Measurements from ENCODE around the gene METTL26. TPM values are rescaled to one million over a fixed set of nuclear protein-coding genes. Genes with fewer than 3 reads are reported as not detected.
A peak's percentile ranks its signal among the peaks of the same experiment; 100 is the strongest.

METTL26 gene
- 150 and 177 TPM in 2 replicates for total RNA-seq (2014; rRNA removed; shearing (Covaris generic))

- DNase-seq (ENCODE audit: low read depth) = peak; percentile 92
Observed at GRCh38 chr16:636206-637080, at the start of gene METTL26. METTL26 (minus strand) TSS chr16:636305; CDS start chr16:636290, 15 bp downstream.

GRCh38 chr16:684961-685696, 49.0 kb upstream of the METTL26 start:
- no peak for DNase-seq (ENCODE audit: low read depth)

- peak; percentile 95 for DNase-seq (ENCODE audit: low read depth)
Observed at GRCh38 chr16:684071-684794, 48.1 kb upstream of the METTL26 start, which contains the start of gene JMJD8. JMJD8 (minus strand) TSS chr16:684334; CDS start chr16:684319, 15 bp downstream.

GRCh38 chr16:683396-684070, 47.4 kb upstream of the METTL26 start:
- DNase-seq (ENCODE audit: low read depth) = no peak

GRCh38 chr16:682493-683395, 46.6 kb upstream of the METTL26 start:
- DNase-seq (ENCODE audit: low read depth) = no peak

GRCh38 chr16:681746-682427, 45.8 kb upstream of the METTL26 start:
- peak; percentile 69 for DNase-seq (ENCODE audit: low read depth)

GRCh38 chr16:680967-681745, 45.1 kb upstream of the METTL26 start:
- peak; percentile 63 for DNase-seq (ENCODE audit: low read depth)

- no peak for DNase-seq (ENCODE audit: low read depth)
Observed at GRCh38 chr16:680625-680945, 44.5 kb upstream of the METTL26 start.

- DNase-seq (ENCODE audit: low read depth) = peak; percentile 78
Observed at GRCh38 chr16:679814-680624, 43.9 kb upstream of the METTL26 start, which contains the start of gene STUB1. STUB1 (plus strand) TSS chr16:680410; CDS start chr16:680526, 116 bp downstream.

GRCh38 chr16:678858-679813, 43.0 kb upstream of the METTL26 start:
- peak; percentile 49 for DNase-seq (ENCODE audit: low read depth)

GRCh38 chr16:678209-678857, 42.2 kb upstream of the METTL26 start:
- no peak for DNase-seq (ENCODE audit: low read depth)

- no peak for DNase-seq (ENCODE audit: low read depth)
Observed at GRCh38 chr16:677316-678190, 41.4 kb upstream of the METTL26 start.

- DNase-seq (ENCODE audit: low read depth) = no peak
Observed at GRCh38 chr16:676913-677312, 40.8 kb upstream of the METTL26 start.

GRCh38 chr16:676565-676902, 40.4 kb upstream of the METTL26 start:
- no peak for DNase-seq (ENCODE audit: low read depth)

GRCh38 chr16:675884-676564, 39.9 kb upstream of the METTL26 start:
- DNase-seq (ENCODE audit: low read depth) = no peak
